Skeletal muscle tissue (tissue), 1 donor: ENCODE measurements around the gene C6orf89. TPM values are rescaled to one million over a fixed set of nuclear protein-coding genes. Genes with fewer than 3 reads are reported as not detected.

ENCODE experiments used
- total RNA-seq: library from RNA; depleted of rRNA; stranded (reverse); fragments of >200 nt; gene quantifications from one replicate; pipeline ENCODE4 v1.2.3, GENCODE V29; 2014

The C6orf89 gene
- total RNA-seq, 1 donor from 2014 or later = 22.4 TPM

Other genes starting within 250 kb of the C6orf89 start
- gene CDKN1A, start 207.2 kb upstream of the C6orf89 start, total RNA-seq = 62.1 TPM
- gene RAB44, start 188.1 kb upstream of the C6orf89 start, total RNA-seq = not detected
- gene CPNE5, start 46.5 kb upstream of the C6orf89 start, total RNA-seq = 6.3 TPM
- gene PPIL1, start 11.1 kb upstream of the C6orf89 start, total RNA-seq = 24.0 TPM
- gene PI16, start 68.8 kb downstream of the C6orf89 start, total RNA-seq = 19.8 TPM
- 116 TPM for gene MTCH1, start 100.2 kb downstream of the C6orf89 start, total RNA-seq
- gene FGD2, start 119.7 kb downstream of the C6orf89 start, total RNA-seq = 7.3 TPM